CD4-positive, alpha-beta T cell treated with Interleukin-15 for 1 hour (primary cell): ENCODE results near the gene CA10.

Experiments used
- DNase-seq: peaks from one replicate; pipeline ENCODE4 v3.0.0-alpha.2; 2020

Gene CA10

GRCh38 chr17:52158450-52159042 lies at the start of gene CA10:
Gene CA10 (minus strand): TSS chr17:52158714.
- DNase-seq: no peak

- no peak for DNase-seq
These were observed 49.3 kb upstream of the CA10 start for GRCh38 chr17:52207796-52208195.

- DNase-seq: no peak
These were observed 44.1 kb upstream of the CA10 start for GRCh38 chr17:52202520-52203080.

GRCh38 chr17:52201767-52202519 lies 43.4 kb upstream of the CA10 start:
- no peak for DNase-seq

GRCh38 chr17:52191491-52191890 lies 33.0 kb upstream of the CA10 start:
- DNase-seq: no peak

- DNase-seq: no peak
These were observed 23.3 kb upstream of the CA10 start for GRCh38 chr17:52181782-52182181.

GRCh38 chr17:52178012-52178411 lies 19.5 kb upstream of the CA10 start:
- no peak for DNase-seq

GRCh38 chr17:52170963-52171572 lies 12.6 kb upstream of the CA10 start:
- no peak for DNase-seq

- DNase-seq: no peak
These were observed 1.6 kb upstream of the CA10 start for GRCh38 chr17:52160136-52160567.

- DNase-seq: no peak
These were observed 977 bp upstream of the CA10 start for GRCh38 chr17:52159246-52160135.

GRCh38 chr17:52157603-52158449 lies 688 bp downstream of the CA10 start:
- DNase-seq: no peak

- DNase-seq: no peak
These were observed 1.6 kb downstream of the CA10 start for GRCh38 chr17:52156576-52157570.

GRCh38 chr17:52155301-52155700 lies 3.2 kb downstream of the CA10 start:
- DNase-seq: no peak

- no peak for DNase-seq
These were observed 4.0 kb downstream of the CA10 start for GRCh38 chr17:52154466-52154865.

- DNase-seq: no peak
These were observed 7.6 kb downstream of the CA10 start for GRCh38 chr17:52150935-52151334.

- no peak for DNase-seq
These were observed 8.9 kb downstream of the CA10 start for GRCh38 chr17:52149626-52150025.

GRCh38 chr17:52148969-52149351 lies 9.6 kb downstream of the CA10 start:
- DNase-seq: no peak

GRCh38 chr17:52148288-52148968 lies 10.1 kb downstream of the CA10 start:
- DNase-seq: no peak

- DNase-seq: no peak
These were observed 10.6 kb downstream of the CA10 start for GRCh38 chr17:52147872-52148271.

- no peak for DNase-seq
These were observed 11.1 kb downstream of the CA10 start for GRCh38 chr17:52147431-52147830.
